Measurements from ENCODE around the gene TMEM44.
"Not testable (repeated sequence)": the region's sequence is repeated elsewhere in the genome, so short reads cannot be mapped to it uniquely, and the experiment has no call there.

TMEM44 gene

DNA sequence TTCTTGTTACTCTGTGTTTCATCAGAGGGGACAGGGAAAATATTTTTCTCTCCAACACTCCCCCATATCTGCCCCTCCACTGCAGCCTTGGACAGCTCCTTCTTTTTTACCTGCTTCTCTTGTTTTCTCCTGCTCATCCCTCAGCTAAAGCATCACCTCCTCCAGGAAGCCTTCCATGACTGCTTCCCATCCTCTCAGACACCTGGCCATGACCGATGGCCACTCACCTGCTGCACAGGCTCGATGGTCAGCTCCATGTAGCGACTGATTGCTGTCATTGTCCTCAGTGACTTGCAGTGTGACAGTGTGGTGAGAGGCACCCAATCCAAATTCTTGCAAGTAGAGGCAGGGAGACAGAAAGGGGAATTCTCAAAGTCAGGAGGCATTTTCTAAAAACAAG, 22.5 kb downstream of the TMEM44 start:
- DNase-seq (ENCODE audit: low read depth) = no peak

DNA sequence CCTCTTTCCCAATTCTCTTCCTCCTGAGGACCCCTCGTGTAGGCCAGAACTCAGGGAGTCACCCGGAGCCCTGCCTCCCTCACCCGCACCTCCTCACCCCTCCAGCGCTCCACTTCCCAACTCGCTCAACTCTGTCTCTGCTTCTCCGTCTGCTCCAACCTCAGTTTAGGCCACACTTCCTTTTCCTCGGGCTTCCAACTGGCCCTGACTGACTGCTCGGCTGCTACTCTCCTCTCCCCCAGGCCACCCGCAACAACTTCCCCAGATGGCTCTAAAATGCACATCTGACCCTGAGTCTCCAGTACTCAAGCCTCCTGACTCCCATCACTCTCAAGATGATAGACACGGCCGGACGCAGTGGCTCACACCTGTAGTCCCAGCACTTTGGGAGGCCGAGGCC, 23.6 kb downstream of the TMEM44 start:
- DNase-seq (ENCODE audit: low read depth) = no peak

- DNase-seq (ENCODE audit: low read depth) = no peak
These were observed 24.2 kb downstream of the TMEM44 start for GRCh38 chr3:194608981-194609380.

DNA sequence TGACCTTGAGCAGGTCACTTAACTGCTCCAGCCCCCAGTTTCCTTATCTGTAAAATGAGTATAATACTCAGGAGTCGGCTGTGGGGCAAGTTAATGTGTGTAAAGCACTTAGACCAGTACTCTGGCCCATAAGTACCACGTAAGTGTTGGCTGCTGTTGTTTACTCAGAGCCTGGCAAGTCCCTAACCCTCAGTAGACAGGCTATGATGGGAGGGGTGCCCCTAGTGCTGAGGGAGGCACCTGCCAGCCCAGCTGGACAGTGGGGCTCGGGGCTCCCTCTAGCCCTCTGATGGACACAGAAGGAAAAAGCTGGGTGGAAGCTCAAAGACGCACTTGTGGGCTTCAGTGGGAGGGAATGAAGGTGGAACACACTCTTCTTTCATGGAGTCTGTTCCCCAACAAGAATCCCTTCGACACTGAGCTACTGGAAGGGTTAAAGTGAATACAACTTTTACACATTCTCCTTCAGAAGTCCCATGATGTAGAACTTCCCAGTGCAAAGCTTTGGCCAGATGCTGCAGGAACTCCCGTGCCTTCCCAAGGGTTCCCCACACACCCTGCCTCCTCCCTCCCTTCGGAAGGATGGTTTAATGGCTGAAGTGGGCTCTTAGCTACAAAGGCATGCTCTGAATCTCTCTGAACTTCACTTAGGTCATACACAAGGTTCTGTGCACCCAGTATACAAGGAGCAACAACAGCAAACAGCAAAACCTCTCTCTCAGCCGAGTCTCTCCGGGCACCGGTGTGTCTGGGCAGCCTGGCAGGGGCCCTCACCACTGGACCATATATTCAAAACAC, 25.4 kb downstream of the TMEM44 start:
- no peak for DNase-seq (ENCODE audit: low read depth)

GRCh38 chr3:194606941-194607340, 26.3 kb downstream of the TMEM44 start:
- DNase-seq (ENCODE audit: low read depth) = no peak

GRCh38 chr3:194606163-194606562, 27.1 kb downstream of the TMEM44 start:
- DNase-seq (ENCODE audit: low read depth) = no peak

DNA sequence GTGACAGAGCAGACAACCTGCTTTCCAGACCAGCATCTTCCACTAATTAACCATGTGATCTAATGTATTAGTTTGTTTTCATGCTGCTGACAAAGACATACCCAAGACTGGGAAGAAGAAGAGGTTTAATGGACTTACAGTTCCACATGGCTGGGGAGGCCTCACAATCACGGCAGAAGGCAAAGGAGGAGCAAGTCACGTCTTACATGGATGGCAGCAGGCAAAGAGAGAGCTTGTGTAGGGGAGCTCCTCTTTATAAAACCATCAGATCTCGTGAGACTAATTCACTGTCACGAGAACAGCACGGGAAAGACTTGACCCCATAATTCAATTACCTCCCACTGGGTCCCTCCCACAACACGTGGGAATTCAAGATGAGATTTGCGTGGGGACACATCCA, 27.9 kb downstream of the TMEM44 start:
- not testable (repeated sequence) for DNase-seq (ENCODE audit: low read depth)

GRCh38 chr3:194604837-194605236, 28.4 kb downstream of the TMEM44 start:
- DNase-seq (ENCODE audit: low read depth) = no peak

- no peak for DNase-seq (ENCODE audit: low read depth)
These were observed 29.1 kb downstream of the TMEM44 start for GRCh38 chr3:194604126-194604525.

GRCh38 chr3:194602669-194603171, 30.5 kb downstream of the TMEM44 start:
- no peak for DNase-seq (ENCODE audit: low read depth)

DNA sequence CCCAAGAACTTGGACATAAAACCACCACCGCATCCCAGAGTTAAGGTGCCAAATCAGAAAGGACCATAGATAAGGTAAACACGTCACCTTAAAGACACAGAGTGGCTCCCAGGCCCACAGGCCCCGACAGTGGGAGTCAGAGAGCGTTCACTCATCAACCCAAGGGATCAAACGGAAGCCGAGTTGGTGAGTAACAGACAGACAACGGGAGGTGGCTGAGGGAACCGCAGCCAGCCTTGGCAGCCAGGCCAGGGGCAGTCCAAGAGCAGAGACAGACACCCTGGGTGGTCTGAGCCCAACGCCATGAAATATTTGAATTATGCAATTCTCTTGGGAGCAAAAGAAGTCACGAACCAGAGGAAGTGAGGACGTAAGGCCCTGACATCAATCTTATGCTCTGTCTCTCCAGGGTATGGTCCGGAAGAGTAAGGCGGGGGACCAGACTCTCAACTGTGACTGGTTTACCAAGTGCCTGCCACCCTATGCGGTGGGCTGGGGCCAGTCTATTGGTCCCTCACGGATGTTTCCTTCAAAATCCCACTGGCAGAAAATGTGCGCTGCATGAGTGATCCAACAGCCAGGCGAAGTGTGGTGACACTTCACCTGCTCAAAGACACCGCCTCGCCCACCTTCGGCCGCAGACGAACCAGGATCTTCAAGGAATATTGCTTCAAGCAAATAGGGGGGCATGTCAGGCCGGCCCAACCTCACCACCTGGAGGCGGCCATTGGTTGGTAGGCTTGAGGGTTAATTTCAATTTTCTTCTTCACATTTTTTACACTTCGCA, 34.3 kb downstream of the TMEM44 start:
- peak; percentile 76 for DNase-seq (ENCODE audit: low read depth)

- no peak for DNase-seq (ENCODE audit: low read depth)
These were observed 36.3 kb downstream of the TMEM44 start for GRCh38 chr3:194596906-194597305.

GRCh38 chr3:194592798-194593752, 40.1 kb downstream of the TMEM44 start:
- peak; percentile 99 for DNase-seq (ENCODE audit: low read depth)

DNA sequence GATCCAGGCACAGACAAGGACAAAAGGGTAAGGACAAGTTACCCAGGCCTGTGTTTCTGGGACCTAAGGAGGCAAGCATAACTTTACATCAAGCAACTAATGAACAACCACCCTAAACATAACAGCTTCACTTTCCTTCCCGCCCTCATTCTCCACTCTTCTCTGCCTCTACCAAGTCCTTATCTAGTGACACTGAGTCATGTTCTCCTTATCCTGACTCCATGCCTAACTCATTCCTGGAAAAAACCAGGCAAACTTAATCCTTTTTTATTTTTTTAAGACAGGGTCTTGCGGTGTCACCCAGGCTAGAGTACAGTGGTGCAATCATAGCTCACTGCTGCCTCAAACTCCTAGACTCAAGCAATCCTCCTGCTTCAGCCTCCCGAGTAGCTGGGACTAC, 44.5 kb downstream of the TMEM44 start:
- DNase-seq (ENCODE audit: low read depth) = no peak

GRCh38 chr3:194588236-194588635, 45.0 kb downstream of the TMEM44 start:
- DNase-seq (ENCODE audit: low read depth) = no peak

- DNase-seq (ENCODE audit: low read depth) = peak; percentile 80
These were observed 45.7 kb downstream of the TMEM44 start for GRCh38 chr3:194587438-194587931.

- peak; percentile 80 for DNase-seq (ENCODE audit: low read depth)
These were observed 46.4 kb downstream of the TMEM44 start for GRCh38 chr3:194586836-194587235.

DNA sequence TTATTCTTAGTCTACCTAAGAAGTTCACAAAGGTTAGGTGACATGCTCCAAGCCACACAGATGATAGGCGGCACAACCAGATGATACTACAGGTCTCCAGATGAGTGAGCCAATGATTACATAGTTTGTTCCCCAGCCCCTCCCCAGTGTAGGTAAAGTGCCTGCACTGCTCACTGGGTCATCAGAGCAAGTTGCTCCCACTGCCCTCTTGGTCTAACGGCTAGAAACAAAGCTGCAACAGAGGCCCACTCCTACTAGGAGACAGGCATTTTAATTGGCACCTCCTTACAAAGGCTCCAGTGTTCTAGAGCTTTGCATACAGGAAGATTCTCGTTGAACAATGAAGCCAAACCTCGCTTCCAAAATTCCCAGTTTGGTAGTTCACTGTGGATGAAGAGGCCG, 47.3 kb downstream of the TMEM44 start:
- no peak for DNase-seq (ENCODE audit: low read depth)

- DNase-seq (ENCODE audit: low read depth) = no peak
These were observed 48.4 kb downstream of the TMEM44 start for GRCh38 chr3:194584866-194585265.

DNA sequence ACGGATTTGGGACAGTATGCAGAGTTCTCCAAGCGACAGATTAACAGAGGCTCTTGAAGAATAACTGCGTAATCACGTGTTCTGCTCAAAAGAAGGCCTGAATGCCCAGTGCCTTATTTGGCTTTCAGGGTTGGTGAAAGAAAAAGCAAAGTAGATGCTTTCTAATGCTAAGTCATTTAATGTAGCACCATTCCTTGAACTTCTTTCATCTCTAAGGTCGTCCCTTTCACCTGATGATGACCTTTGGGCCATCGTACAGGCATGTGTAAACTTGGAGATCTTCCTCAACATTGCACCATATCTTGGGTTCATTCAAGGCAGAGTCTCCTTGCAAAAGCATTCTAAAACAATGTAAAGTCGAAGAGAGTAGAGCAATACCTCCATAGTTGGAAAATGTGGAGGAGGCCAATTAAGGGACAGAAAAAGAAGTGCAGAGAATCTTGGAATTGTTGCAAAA, 48.9 kb downstream of the TMEM44 start:
- no peak for DNase-seq (ENCODE audit: low read depth)

GRCh38 chr3:194582196-194582905, 50.9 kb downstream of the TMEM44 start:
- no peak for DNase-seq (ENCODE audit: low read depth)
